Mesenchymal stem cell (in vitro differentiated cells and primary cell): ENCODE data around the gene IGFBP5.

Source experiments
- DNase-seq: peaks from one replicate; pipeline ENCODE4 v3.0.0-alpha.2; 2013
- H2AFZ ChIP-seq: one replicate; pipeline ENCODE4 v1.6.1; 2013; ENCODE audit warnings: low read depth, mild to moderate bottlenecking, control low read depth, inconsistent platforms, low read length, moderate library complexity
- H2AK5ac ChIP-seq: 2 replicates; pipeline ENCODE4 v1.6.1; 2013; ENCODE audit warnings: low read length, moderate library complexity, mild to moderate bottlenecking, inconsistent platforms; ENCODE audit not compliant: severe bottlenecking
- H2BK120ac ChIP-seq: one replicate; pipeline ENCODE4 v1.6.1; 2013; ENCODE audit warnings: low read depth, mild to moderate bottlenecking, inconsistent platforms, low read length, moderate library complexity
- H2BK12ac ChIP-seq, 2 experiments: one replicate each; pipeline ENCODE4 v1.6.1; 2013; ENCODE audit warnings: inconsistent platforms in 2 of 2, low read length in 2 of 2, mild to moderate bottlenecking in 2 of 2, moderate library complexity in 2 of 2, control low read depth in 1 of 2
- H2BK15ac ChIP-seq: one replicate; pipeline ENCODE4 v1.6.1; 2013; ENCODE audit warnings: mild to moderate bottlenecking, low read depth, inconsistent platforms; ENCODE audit not compliant: poor library complexity, severe bottlenecking
- H2BK5ac ChIP-seq: 2 replicates; pipeline ENCODE4 v1.6.1; 2013; ENCODE audit warnings: low read depth, mild to moderate bottlenecking, low read length, control low read depth, inconsistent platforms; ENCODE audit not compliant: poor library complexity, severe bottlenecking
- H3K14ac ChIP-seq, 2 experiments: one replicate each; pipeline ENCODE4 v1.6.1; 2013; ENCODE audit warnings: inconsistent platforms in 2 of 2, low read length in 2 of 2, control low read depth in 1 of 2, mild to moderate bottlenecking in 1 of 2, moderate library complexity in 1 of 2
- H3K18ac ChIP-seq, 2 experiments: one replicate each; pipeline ENCODE4 v1.6.1; 2013; ENCODE audit warnings: inconsistent platforms in 2 of 2, low read length in 2 of 2, control low read depth in 1 of 2, low read depth in 1 of 2, mild to moderate bottlenecking in 1 of 2
- H3K23ac ChIP-seq, 2 experiments: one replicate each; pipeline ENCODE4 v1.6.1; 2013; ENCODE audit warnings: inconsistent platforms in 2 of 2, low read length in 2 of 2, mild to moderate bottlenecking in 2 of 2, moderate library complexity in 2 of 2, control low read depth in 1 of 2
- H3K27ac ChIP-seq: 2 replicates; pipeline ENCODE4 v1.5.1; 2013; ENCODE audit warnings: mild to moderate bottlenecking, moderate library complexity, low read length, control low read depth, inconsistent platforms; ENCODE audit not compliant: poor library complexity, severe bottlenecking
- H3K27me3 ChIP-seq, 2 experiments: 2 replicates each; pipeline versions ENCODE4 v1.6.1 to v1.7.0; 2013; ENCODE audit warnings: low read length in 2 of 2, mild to moderate bottlenecking in 2 of 2, moderate library complexity in 2 of 2, control low read depth in 1 of 2, inconsistent platforms in 1 of 2; ENCODE audit not compliant: control insufficient read depth in 1 of 2, insufficient read depth in 1 of 2
- H3K36me3 ChIP-seq, 2 experiments: 2 replicates each; pipeline versions ENCODE4 v1.6.1 to v1.7.0; 2013; ENCODE audit warnings: low read length in 2 of 2, control low read depth in 1 of 2, inconsistent platforms in 1 of 2, low read depth in 1 of 2, mild to moderate bottlenecking in 1 of 2; ENCODE audit not compliant: insufficient read depth in 2 of 2, control insufficient read depth in 1 of 2
- H3K4ac ChIP-seq, 2 experiments: one replicate each; pipeline ENCODE4 v1.6.1; 2013; ENCODE audit warnings: inconsistent platforms in 2 of 2, low read length in 2 of 2, mild to moderate bottlenecking in 2 of 2, moderate library complexity in 2 of 2, control low read depth in 1 of 2, low read depth in 1 of 2
- H3K4me1 ChIP-seq: 2 replicates; pipeline ENCODE4 v1.6.1; 2013; ENCODE audit warnings: low read depth, low read length, control low read depth; ENCODE audit not compliant: control insufficient read depth, insufficient read depth
- H3K4me2 ChIP-seq: 2 replicates; pipeline ENCODE4 v1.6.1; 2013; ENCODE audit warnings: low read length, mild to moderate bottlenecking, inconsistent platforms; ENCODE audit not compliant: poor library complexity, severe bottlenecking
- H3K4me3 ChIP-seq, 2 experiments: 2 replicates each; pipeline versions ENCODE4 v1.5.1 to v1.7.0; 2013; ENCODE audit warnings: low read length in 2 of 2, mild to moderate bottlenecking in 2 of 2, control low read depth in 1 of 2, low read depth in 1 of 2; ENCODE audit not compliant: insufficient read depth in 1 of 2
- H3K79me1 ChIP-seq: replicated peaks from 2 replicates; pipeline ENCODE4 v1.6.1; 2013; ENCODE audit warnings: mild to moderate bottlenecking, control low read depth, low read length, inconsistent platforms; ENCODE audit not compliant: poor library complexity, severe bottlenecking
- H3K9ac ChIP-seq: 2 replicates; pipeline ENCODE4 v1.7.0; 2013; ENCODE audit warnings: mild to moderate bottlenecking, low read length, moderate library complexity
- H3K9me3 ChIP-seq: 2 replicates; pipeline ENCODE4 v1.7.0; 2013; ENCODE audit warnings: mild to moderate bottlenecking, low read length; ENCODE audit not compliant: control insufficient read depth
- H4K8ac ChIP-seq: one replicate; pipeline ENCODE4 v1.6.1; 2013; ENCODE audit warnings: inconsistent platforms, mild to moderate bottlenecking, low read length, moderate library complexity
- H4K91ac ChIP-seq: one replicate; pipeline ENCODE4 v1.6.1; 2013; ENCODE audit warnings: mild to moderate bottlenecking, low read length, inconsistent platforms
- WGBS: methylation state at CpG from one replicate; pipeline ENCODE4 v1.1.7; 2013; ENCODE audit warnings: mixed read lengths; 5-methylcytosine and 5-hydroxymethylcytosine counted together

The IGFBP5 gene

DNA sequence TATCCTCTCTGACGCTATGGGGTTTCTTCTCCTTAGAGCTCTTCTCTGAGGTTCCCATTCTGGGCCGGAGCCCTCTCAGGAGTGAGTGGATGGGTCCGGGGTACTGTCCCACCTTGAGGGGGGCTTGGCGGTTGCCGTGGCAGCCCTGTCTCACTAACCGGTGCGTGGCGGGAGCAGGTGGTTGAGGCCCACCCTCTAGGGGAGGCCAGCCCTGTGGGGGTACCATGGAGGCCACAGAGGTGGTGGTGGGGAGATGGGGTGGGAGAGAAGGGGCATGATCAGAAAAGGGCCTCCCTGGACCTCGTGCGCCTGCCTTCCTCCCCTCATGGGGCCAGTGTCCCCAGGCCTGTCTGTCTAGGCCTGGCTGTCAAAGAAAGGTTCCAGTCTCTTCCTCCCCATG lies 22.3 kb downstream of the IGFBP5 start:
- Histone ChIP-seq H3K9me3 (no peaks in the 10 kb centered on the region), H3K79me1 (no peaks in the 10 kb centered on the region), H3K18ac (no peak overlapping the region), H2BK5ac (no peak overlapping the region), H2AFZ (no peak overlapping the region), H4K8ac (no peak overlapping the region), H4K91ac (no peak overlapping the region), H3K4me2 (no peak overlapping the region), H2AK5ac (no peak overlapping the region), H2BK15ac (no peak overlapping the region), H3K4ac (no peak overlapping the region), H3K27me3 (peaks cover 0 to 8% of the 10 kb centered on the region in 2 experiments), H3K14ac (no peak overlapping the region), H2BK120ac (no peak overlapping the region), H3K4me1 (no peaks in the 10 kb centered on the region), H3K9ac (no peak overlapping the region), H3K36me3 (peaks cover 45 to 53% of the 10 kb centered on the region in 2 experiments), H2BK12ac (no peak overlapping the region), H3K27ac (no peak overlapping the region), H3K23ac (no peak overlapping the region), H3K4me3 (no peak overlapping the region)
- no peak for DNase-seq
- 97% methylated on average over 10 of the region's 10 CpGs for WGBS

DNA sequence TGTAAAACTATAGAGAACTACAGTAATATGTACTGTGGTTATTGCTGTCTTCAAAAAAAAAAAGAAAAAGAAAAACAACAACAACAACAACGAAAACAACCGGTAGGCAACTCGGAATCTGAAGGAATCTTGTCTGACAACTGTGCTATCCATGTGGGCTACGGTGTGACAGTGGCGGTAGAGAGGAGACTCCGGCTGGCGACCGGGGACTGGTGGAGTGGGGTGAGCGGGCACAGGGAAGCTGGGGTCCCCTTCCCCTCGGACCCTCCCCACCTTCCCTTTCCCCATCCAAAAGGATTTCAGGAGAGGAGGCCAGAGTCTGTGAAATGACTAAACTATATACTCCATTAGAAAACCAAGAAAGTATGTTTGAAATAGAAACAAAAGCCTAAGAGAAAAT lies 22.9 kb downstream of the IGFBP5 start:
- no peak for DNase-seq
- no peak overlapping the region for H3K14ac ChIP-seq
- H2BK120ac ChIP-seq = no peak overlapping the region
- peaks cover 41 to 47% of the 10 kb centered on the region in 2 experiments for H3K36me3 ChIP-seq
- no peak overlapping the region for H3K9ac ChIP-seq
- H2BK12ac ChIP-seq = no peak overlapping the region
- H3K4me3 ChIP-seq = no peak overlapping the region
- no peak overlapping the region for H3K23ac ChIP-seq
- no peak overlapping the region for H2BK15ac ChIP-seq
- H3K27ac ChIP-seq = no peak overlapping the region
- H3K27me3 ChIP-seq = peaks cover 0 to 8% of the 10 kb centered on the region in 2 experiments
- whole genome bisulfite sequencing = 92% methylated on average over 9 of the region's 10 CpGs
- H3K9me3 ChIP-seq = no peaks in the 10 kb centered on the region
- no peak overlapping the region for H3K4me2 ChIP-seq
- H3K4me1 ChIP-seq = no peaks in the 10 kb centered on the region
- H2AK5ac ChIP-seq = no peak overlapping the region
- H2AFZ ChIP-seq = no peak overlapping the region
- H2BK5ac ChIP-seq = no peak overlapping the region
- no peak overlapping the region for H3K4ac ChIP-seq
- no peak overlapping the region for H4K91ac ChIP-seq
- no peak overlapping the region for H3K18ac ChIP-seq
- no peak overlapping the region for H4K8ac ChIP-seq
- H3K79me1 ChIP-seq = no peaks in the 10 kb centered on the region

DNA sequence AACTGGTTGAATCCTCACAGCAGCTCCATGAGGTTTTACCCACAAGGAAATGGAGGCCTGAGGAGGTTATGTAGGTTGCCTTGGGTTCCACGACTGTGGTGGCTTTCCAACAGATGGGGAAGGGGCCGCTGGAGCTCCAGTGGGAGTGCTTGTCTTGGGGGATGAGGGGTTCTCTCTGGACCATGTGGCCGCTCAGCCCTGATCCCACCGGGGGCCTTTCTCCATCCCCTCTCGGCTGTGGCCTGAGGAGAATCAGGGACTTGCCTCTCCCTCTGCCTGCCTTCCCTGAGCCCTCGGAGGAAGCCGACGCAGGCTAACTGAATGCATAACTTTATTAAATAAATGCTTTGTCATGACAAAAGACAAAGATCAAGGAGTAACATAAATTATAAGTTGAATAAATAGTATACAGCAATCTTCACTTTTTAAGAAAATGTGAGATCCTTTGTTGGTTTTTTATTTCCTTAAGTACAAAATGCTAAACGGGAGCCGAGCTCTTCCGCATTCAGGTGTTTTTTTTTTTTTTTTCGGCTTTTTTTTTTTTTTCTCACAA lies 23.5 kb downstream of the IGFBP5 start:
- Histone ChIP-seq H2BK120ac (no peak overlapping the region), H3K36me3 (peaks cover 37 to 41% of the 10 kb centered on the region in 2 experiments), H3K14ac (no peak overlapping the region), H3K79me1 (no peaks in the 10 kb centered on the region), H3K4me1 (no peaks in the 10 kb centered on the region), H3K27me3 (peaks cover 0 to 8% of the 10 kb centered on the region in 2 experiments), H3K4ac (no peak overlapping the region), H2AFZ (no peak overlapping the region), H2BK15ac (no peak overlapping the region), H3K9me3 (no peaks in the 10 kb centered on the region), H3K27ac (no peak overlapping the region), H4K91ac (no peak overlapping the region), H3K9ac (no peak overlapping the region), H3K4me2 (no peak overlapping the region), H3K23ac (no peak overlapping the region), H3K18ac (no peak overlapping the region), H3K4me3 (no peak overlapping the region), H2BK5ac (no peak overlapping the region), H2AK5ac (no peak overlapping the region), H4K8ac (no peak overlapping the region), H2BK12ac (no peak overlapping the region)
- 86% methylated on average over 8 of the region's 12 CpGs for WGBS
- DNase-seq = no peak

DNA sequence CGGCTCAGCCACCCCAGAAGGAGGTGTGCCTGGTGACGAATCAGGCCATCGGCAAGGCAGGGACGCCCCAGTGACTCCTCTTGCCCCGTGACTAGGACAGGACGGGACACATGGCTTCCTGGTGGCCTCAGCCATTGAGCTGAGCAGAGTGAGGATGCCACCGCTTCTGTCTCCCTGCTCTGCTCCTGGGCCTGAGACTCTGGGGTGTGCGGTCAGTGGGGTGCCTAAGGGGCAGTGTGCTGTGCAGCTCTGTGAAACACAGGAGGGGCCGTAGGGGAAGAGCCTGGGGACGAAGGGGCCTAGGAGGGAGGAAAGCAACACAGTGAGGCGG lies 24.3 kb downstream of the IGFBP5 start:
- no peak overlapping the region for H2BK5ac ChIP-seq
- 89% methylated on average over 11 of the region's 11 CpGs for WGBS
- H3K23ac ChIP-seq = no peak overlapping the region
- DNase-seq = no peak
- no peaks in the 10 kb centered on the region for H3K79me1 ChIP-seq
- H2AK5ac ChIP-seq = no peak overlapping the region
- peaks cover 31 to 34% of the 10 kb centered on the region in 2 experiments for H3K36me3 ChIP-seq
- H3K18ac ChIP-seq = no peak overlapping the region
- no peak overlapping the region for H2BK12ac ChIP-seq
- H3K14ac ChIP-seq = no peak overlapping the region
- no peak overlapping the region for H4K91ac ChIP-seq
- H2AFZ ChIP-seq = no peak overlapping the region
- peaks cover 0 to 11% of the 10 kb centered on the region in 2 experiments for H3K27me3 ChIP-seq
- no peak overlapping the region for H4K8ac ChIP-seq
- no peak overlapping the region for H3K4ac ChIP-seq
- no peaks in the 10 kb centered on the region for H3K4me1 ChIP-seq
- no peaks in the 10 kb centered on the region for H3K9me3 ChIP-seq
- no peak overlapping the region for H3K4me2 ChIP-seq
- H3K27ac ChIP-seq = no peak overlapping the region
- no peak overlapping the region for H3K4me3 ChIP-seq
- no peak overlapping the region for H2BK15ac ChIP-seq
- H2BK120ac ChIP-seq = no peak overlapping the region
- H3K9ac ChIP-seq = no peak overlapping the region
